GM19099 (cell line): ENCODE results near the gene RASA3.

Source experiments
- POLR2A ChIP-seq: IDR thresholded peaks from 3 replicates; pipeline ENCODE4 v1.6.1; 2011; ENCODE audit warnings: low read depth; ENCODE audit not compliant: insufficient read length; ENCODE audit errors: extremely low read depth

Gene RASA3

DNA sequence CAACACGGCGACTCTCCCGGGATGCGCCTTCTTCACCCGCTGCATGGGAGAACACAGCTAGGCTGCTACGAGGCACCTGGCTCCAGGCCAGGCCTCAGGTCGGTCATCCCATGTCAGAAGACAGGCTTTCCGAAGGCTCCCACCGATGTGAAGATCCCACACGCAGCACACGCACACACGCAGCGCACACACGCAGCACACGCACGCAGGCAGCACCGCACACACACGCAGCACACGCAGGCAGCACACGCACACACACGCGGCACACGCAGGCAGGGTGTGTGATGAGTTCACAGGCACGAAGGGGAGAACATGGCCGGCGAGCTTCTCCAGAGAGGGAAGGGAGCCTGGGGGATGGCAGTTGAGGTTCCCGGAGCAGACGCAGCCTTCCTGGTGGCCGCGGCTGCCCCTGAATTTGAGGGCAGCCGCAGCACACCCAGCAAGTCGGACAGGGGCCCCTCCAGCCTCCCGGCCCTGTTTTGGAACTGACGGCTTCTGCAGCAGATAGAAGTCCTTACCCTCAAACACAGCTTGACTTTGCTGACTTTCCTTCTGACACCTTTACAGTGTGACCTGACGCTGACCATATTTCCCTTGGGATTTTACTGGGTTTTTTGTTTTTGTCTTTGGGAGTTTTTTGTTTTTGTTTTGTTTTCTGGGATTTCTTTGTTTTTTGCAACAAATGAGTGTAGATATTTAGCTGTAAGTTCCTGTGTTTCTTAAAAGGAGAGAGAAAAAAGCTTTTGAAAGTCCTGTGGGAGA lies 55.9 kb downstream of the RASA3 start:
- no peak for TF ChIP-seq POLR2A

DNA sequence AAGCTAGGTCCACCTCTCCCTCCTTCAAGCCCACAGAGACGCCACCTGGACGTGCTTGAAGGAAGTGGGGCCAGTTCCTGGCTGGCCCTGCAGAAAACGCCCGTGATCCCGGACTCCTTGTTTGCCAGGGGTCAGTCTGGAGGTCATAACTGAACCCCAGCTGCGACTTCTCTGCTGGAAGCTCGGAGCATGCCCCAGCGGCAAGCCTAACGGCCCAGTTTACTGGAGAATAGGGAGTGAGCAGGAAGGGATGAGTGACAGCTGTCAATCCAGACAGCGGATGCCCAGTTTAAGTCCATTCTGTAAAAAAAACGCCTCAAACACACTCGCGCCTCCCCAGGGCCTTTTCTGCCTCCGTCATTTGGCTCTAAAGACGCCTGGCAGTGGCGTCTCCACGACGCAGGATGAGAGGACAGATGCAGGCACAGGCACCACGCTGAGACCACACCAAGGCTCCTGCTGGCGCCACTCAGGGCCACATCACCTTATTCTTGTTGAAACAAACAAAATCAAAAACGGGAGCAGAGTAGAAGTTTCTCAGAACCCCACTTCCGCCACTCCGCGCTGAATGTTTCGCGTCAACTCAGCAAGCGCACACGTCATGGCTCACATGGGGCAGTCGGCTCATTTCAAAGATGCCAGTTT lies 57.6 kb downstream of the RASA3 start:
- TF ChIP-seq POLR2A: no peak

DNA sequence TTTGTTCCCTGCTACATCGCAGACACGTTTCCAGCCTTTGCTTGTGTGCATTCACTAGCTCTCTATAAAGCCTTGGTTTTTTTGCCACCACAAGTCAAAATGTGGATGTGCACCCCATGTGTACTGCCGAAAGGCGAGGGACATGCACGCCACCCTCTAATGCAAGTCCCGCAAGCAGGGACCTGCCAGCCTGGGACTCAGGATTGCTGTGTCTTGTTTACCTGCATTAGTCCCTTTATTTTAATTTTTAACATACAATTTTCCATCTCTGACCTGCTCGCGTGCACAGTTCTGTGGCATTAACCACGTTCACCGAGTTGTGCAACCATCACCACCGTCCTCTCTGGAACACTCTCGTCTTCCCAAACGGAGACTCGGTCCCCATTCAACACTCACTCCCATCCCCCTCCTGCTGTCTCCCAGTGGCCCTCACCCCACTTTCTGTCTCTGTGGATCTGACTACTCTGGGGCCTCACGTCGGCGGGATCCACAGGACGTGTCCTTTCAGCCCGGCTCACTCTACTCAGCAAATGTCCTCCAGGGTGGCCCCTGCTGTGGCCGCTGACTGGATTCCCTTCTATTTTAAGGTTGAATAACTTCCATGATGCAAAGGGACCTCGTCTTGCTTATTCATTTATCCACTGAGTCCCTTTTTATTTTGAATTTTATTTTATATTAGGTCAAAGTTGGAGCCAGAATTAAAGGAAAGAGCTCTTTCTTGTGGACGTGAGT lies 58.4 kb downstream of the RASA3 start:
- no peak for TF ChIP-seq POLR2A

DNA sequence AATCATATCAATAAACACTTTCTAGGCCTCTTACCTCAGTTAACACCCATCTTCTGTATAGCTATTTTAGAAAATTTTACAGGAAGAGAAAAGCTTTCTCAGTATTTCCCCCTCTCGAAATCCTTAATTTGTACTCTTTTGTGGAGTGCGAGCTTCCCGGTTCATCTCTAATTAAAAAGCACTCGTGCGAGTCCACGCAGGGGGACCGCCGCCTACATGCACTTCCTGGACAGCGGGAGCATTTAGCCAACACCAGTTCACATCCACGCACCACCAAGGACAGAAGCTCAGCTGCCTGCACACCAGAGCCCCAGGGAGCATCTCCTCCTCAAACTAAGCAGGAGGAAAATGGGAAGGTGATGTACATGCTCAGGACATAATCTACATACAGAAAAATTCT lies 60.0 kb downstream of the RASA3 start:
- TF ChIP-seq POLR2A: no peak

DNA sequence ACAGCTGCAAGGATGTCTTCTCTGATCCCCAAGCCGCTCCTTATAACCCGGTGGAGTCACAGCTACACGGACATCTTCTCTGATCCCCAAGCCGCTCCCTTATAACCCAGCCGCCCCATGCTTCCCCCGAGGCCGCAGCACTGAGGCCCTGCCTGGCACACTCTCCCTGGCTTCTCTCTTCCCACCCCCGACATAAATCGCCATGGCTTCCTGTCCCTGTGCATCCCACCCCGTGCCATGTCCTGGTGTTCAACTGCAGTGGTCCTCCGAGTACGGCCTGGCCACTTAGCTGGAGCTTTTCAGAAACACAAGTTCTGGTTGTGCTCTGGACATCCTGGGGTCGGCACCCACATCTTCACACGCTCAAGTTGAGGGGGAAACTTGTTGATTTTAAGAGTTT lies 60.4 kb downstream of the RASA3 start:
- TF ChIP-seq POLR2A: no peak

DNA sequence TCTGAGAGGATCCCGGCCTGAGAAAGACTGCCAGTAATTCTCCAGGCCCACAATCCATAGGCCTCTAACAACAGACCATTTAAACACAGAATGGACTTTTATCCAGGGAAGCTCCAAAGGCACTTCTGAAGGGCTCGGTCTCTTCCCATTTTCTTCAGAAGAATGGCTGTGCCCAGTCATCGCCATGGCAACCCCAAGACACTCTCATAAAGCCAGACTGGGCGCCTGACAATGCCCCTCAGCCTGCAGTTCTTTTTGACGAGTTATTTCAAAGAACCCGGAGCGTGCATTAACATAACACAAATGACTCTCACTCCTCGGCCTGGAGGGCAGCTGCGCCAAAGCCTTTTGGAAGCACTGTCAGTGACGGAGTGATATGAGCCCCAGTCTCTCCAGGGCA lies 61.0 kb downstream of the RASA3 start:
- TF ChIP-seq POLR2A: no peak

DNA sequence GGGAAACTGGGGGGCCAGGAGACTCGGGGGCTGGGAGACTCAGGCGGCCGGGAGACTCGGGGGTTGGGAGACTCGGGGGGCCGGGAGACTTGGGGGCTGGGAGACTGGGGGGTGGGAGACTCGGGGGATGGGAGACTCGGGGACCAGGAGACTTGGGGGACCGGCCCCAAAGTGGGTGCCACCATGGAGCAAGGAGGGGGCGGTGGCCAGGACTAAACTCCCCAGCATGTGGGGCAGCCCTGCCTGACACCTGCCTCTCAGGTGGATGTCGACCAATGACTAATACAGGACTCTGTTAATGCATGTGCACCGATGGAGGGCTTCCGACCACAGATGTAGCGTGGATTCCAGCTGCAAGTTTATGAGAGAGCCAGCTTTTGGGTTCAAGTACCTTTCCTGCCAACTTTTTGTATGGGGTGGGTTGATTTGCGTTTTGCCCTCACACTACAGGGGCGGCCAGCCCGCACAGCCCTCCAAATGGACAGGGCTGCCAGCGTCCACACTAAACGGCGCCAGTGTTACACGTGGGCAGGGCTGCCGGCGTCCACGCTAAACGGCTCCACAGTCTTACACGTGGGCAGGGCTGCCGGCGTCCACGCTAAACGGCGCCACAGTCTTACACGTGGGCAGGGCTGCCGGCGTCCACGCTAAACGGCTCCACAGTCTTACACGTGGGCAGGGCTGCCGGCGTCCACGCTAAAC lies 62.2 kb downstream of the RASA3 start:
- no peak for TF ChIP-seq POLR2A

DNA sequence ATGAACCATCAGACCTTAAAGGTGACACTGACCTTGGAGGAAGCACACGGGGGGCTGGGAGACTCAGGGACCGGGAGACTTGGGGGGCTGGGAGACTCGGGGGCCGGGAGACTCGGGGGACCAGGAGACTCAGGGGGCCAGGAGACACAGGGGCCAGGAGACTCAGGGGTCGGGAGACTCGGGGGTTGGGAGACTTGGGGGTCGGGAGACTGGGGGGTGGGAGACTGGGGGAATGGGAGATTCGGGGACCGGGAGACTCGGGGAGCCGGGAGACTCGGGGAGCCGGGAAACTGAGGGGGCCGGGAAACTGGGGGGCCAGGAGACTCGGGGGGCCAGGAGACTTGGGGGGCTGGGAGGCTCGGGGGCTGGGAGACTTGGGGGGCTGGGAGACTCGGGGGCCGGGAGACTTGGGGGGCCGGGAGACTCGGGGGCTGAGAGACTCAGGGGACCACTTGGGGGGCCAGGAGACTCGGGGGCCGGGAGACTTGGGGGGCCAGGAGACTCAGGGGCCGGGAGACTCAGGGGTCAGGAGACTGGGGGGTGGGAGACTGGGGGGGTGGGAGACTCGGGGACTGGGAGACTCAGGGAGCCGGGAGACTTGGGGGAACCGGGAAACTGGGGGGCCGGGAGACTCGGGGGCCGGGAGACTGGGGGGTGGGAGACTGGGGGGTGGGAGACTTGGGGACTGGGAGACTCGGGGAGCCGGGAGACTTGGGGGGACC lies 62.9 kb downstream of the RASA3 start:
- TF ChIP-seq POLR2A: no peak

DNA sequence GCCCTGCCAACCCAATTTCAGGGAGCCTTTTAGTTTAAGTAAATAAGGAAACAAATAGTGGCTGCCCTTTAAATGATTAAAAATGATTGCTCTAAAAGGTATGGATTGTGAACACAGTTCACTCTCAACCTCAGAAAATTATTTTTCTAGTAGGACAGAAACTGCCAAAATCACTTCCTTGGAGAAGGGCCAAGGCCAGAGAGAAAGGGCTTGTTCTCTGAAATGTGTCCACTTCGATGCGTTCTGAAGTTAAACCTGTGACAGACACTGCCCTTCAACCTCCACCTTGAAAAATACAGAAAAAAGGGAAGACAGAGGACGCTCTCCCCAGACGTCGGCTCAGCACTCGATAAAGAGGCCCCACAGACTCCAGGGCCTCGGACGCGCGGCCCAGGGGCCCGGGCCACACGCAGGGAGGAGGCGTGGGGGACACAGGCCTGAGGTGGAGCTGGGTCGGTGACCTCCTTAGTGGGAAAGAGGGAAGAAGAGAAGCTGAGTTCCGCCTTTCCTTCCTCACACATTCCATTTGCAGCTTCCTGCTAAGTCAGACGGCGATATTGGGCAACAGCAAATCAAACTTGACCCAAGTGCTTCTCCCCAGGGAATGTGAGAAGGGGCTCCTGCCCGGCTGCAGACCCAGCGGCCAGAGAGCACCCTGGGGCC lies 63.6 kb downstream of the RASA3 start:
- TF ChIP-seq POLR2A: no peak

DNA sequence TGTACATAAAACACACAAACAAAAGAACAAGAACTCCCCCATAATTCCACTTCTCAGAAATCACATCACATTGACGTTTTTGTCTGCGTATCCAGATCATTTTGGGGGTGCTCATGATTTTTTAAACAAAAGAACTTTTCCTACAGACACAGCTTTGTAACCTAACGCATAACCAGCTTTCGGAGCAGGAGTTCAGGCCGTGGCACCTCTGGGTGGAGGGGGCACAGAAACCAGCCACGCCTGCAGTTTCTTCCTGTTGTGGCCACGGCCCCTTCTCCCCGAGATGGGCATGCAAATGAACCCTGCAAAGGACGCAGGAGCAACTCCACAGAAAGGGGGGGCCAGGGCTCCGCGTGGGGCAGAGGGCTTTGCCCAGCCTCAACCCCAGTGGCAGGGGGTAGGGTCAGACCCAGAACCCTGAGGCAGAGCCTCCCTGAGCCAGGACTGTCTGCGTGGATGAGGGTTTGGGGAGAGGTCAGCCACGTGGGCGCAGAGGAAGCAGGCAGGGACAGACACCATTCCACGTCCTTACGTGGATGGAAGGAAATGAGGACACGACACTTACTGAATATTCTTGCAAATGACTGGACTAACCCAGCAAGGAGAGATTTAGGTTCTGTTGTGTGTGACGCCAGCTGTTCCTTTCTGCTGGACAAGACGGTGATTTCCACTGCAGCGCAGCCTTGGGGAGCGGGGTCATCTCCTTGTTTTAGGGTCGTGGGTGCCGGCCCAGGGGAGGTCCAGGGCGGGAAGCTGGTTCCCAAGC lies 64.4 kb downstream of the RASA3 start:
- TF ChIP-seq POLR2A: no peak

DNA sequence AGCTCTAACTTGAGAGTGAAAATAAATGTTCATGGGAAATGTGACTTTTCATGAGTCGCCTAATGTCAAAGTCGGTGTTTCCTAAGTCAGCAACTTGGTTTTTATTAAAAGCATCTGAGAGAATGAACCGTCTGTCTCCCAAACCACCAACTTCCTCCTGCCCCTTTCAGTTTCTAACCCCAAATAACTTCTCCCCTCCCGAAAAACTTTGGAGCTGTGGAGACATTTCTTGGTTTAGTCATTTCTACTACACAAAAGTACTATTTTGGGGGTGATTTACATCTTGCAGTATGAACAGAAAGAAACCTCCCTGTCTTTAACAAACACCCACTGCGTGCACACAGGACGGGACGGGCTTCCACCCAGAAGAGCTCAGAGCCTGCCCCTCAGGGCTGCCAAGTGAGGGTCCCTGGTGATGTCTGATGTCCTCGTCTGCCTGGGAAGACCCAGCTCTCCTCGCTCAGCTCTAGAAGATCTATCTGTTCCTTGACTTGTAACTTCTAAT lies 65.0 kb downstream of the RASA3 start:
- TF ChIP-seq POLR2A: peak; percentile 53

DNA sequence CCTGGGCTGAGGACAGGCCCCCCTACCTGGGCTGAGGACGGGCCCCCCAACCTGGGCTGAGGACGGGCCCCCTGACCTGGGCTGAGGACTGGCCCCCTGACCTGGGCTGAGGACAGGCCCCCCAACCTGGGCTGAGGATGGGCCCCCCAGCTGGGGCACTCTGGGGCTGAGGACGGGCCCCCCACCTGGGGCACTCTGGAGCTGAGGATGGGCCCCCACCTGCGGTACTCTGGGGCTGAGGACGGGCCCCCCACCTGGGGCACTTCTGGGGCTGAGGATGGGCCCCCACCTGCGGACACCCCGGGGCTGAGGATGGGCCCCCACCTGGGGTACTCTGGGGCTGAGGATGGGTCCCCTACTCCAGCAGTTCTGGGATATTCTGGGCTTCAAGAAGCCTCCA lies 65.5 kb downstream of the RASA3 start:
- TF ChIP-seq POLR2A: no peak

DNA sequence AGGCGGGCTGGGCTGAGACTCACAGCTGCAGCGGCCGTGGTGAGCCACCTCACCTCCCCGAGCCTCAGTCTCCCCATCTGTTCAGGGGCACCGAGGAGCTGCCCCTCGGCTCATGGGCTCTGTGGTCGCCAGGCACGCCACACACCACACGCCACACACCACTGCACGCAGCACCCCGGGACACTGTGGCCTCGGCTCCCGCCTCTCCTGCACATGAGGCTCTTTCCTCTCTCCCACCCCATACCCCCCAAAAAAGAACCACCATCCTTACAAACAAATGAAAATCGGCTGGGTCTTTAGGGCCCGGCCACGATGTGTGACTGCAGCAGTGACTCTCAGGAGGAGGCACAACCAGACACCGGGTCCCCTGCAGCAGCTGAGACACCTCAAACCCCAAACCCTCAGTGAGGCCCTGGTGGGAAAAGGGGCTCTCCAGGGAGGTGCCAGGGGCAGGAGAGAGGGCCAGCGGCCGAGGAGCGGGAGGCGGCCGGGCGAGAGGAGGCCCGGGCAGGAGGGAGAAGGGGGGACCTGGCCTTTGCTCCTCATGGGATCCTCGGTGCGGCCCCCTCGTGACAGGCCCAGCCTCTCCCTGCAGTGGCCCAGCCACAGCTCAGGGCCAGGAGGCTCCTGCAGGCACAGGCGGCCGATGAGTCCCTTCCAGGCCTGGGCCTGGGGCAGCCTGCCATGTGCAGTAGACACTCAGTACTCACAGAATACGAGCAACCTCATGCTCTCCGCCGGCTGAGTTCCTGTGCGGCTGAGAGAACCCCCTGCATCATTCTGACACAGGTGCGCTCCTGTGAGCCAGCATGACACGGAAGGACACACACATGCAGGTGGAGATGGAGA lies 66.3 kb downstream of the RASA3 start:
- no peak for TF ChIP-seq POLR2A
